GM18508 (cell line): ENCODE results near the gene IL10.

Source experiments
- ATAC-seq: cut with Tn5 transposase; IDR thresholded peaks from one replicate; pipeline ENCODE4 v1.9.1; 2021; ENCODE audit warnings: moderate number of reproducible peaks; ENCODE audit not compliant: insufficient read depth, unreplicated experiment

Gene IL10

DNA sequence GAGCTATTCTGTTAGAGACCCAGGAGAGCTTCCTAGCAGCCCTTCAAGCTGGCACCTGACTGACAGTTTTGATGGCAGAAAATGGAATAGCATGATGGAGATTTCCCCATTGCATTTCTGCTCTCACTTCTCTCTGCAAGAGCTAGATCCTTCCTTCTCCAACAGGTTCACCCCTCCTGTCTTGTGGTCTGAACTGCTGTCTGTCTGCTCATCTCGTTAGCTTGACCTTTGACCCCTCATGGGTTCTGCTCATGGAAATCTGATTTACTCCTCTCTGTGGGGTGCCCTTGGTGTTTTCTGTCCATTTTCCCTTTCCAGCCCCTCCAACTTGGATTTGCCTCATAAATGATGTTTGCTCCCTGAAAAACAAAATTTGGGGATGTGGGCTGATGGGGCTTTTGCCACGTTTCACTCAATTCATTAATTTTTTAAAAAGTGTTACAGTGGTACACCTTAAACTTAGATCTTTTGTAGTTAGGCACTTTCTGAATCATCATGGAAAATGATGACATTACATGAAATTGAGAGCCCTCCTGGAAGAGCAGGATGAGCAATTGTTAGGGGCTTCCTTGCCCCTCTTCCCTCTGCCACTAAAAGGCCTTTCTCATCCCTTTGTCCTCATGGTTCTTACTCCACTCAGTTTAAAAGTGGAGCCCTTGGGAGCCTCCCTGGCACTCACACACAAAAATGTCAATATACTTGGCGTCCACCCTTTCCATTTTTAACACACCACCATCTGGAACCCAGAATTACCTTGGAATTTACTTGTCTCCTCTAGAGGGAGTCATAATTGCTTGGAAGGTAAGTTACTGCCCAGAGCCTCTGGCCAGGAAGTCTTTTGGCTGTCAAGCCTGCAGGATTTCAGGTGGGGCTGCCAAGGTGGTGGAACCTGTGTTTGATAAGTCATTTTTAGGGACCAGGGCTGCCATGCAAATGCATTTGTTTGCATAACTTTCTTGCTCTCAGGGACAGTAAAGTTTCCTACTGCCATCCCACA is 33.6 kb downstream of the IL10 start:
- no peak for ATAC-seq

DNA sequence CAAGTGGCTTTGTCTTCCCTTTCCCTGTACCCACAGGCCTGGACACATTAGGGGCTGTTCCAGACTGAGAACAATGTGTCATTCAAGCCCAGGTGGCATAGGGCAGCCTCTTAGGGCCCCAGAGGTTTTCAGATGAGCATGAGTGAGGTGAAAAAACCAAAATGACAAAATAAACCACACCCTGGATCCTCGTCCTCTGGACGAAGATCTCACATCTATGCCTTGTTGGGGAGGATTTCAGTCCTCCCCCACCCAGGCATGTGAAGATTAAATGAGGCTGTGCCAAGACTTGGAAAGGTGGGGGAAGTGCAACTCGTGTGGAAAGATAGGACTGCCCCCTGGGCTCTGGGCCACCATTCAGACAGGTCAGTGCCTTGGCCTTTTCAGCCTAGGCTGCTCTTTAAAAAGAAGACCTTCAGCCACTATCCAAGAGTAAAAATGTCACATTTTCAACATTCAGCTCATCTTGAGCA is 34.5 kb downstream of the IL10 start:
- ATAC-seq, result no peak

DNA sequence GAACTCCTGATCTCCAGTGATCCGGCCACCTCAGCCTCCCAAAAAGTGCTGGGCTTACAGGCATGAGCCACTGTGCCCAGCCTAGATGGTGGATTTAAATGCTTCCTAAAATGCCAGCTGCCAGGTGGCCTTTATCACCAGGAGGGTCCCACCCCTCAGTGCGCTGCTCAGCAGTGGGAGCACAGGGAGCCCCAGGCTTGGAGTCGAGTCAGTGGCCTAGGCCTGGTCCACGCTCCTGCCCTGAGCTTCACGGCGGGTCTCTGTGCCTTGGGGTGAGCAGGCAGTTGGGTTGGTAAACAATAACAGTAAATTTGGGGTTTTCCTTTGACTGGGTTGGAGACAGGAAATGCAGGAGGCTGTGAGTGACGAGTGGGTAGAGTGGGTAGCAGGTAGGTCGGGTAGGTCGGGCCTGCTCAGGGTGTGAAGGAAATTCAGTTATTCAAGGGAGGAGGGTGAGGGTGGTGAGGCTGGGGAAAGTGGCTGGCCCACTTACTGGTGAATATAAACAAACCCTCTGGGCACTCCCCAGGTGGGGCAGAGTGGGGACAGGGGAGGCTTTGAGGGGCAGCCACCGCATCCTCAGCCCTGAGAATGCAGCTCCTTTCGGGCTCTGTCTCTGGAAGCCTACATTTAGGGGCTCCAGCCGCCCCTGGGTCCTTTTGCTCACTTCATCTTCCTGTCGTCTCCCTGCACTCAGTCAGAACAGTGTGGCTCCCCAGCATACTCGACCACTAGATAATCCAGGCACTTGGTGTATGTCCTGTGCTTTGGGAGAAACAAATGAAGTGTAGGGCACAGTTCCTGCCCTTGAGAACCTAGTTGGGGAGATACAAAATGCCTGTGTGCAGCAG is 35.2 kb downstream of the IL10 start:
- ATAC-seq, result no peak

DNA sequence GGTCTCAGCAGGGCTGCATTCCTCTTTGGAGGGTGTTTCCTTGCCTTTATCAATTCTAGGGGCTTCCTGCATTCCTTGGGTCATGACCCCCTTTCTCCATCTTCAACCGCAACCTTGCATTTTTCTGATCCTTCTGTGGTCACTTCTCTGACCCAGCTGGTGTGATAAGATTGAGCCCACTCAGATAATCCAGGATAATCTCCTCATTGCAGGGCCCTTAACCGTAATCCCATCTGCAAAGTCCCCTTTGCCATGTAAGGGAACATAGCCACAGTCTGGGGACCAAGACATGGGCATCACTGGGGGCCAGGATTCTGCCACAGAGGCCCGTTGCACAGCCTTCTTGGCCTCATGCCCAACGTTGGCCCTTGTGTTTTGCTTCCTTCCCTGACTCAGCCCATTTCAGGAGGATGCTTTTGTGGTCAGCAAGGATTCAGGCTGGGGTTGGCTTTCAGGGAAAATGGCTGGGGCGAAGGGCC is 36.7 kb downstream of the IL10 start:
- ATAC-seq, result no peak

DNA sequence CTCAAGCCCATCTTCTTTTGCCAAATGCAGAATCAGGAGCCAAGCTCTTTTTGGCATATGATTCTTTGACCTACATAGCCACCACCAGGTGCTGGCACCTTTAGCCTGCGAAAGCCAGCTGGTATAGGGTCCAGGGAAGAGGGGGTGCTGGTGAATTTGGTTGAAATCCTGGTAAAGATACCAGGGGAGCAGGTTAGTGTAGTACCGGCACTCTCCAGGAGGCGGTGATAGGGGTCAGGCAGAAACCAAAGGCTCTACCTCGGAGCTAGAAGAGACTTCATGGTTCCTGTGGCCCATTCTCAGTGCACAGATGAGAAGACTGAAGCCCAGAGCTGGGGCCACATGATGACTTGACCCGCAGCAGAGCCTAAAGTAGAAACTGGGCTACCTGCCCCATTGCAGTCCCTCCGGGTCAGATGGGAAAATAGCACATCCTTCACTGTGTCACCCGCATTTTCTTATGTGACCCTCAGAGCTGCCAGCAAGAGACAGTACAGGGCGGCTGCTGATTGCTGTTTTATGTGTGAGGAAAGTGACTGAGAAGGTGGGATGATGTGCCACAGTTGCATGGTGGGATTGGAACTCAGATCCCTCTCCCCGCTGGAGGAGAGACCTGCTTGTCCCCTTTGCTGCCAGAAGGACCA is 37.7 kb downstream of the IL10 start:
- ATAC-seq, result no peak

DNA sequence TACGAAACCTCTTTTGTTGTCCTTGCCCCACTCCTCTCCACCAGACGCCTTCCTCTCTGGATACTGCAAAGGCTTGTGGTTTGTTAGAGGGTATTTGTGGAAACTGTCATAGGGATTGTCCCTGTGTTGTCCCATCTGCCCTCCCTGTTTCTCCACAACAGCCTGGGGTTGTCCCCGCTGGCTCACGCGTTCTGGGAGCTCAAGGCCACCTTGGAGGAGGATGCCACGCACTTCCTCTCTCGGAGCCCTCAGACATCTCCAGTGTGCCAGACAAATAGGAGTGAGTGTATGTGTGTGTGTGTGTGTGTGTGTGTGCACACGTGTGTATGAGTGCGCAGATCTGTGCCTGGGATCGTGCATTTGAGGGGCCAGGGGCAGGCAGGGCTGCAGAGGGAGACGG is 39.3 kb downstream of the IL10 start:
- no peak for ATAC-seq

DNA sequence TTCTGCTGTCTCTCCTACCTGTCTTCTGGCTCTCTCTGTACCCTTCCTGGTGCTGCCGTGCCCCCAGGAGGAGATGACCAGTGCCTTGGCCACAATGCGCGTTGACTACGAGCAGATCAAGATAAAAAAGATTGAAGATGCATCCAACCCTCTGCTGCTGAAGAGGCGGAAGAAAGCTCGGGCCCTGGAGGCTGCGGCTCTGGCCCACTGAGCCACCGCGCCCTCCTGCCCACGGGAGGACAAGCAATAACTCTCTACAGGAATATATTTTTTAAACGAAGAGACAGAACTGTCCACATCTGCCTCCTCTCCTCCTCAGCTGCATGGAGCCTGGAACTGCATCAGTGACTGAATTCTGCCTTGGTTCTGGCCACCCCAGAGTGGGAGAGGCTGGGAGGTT is 39.8 kb downstream of the IL10 start:
- ATAC-seq, result no peak

DNA sequence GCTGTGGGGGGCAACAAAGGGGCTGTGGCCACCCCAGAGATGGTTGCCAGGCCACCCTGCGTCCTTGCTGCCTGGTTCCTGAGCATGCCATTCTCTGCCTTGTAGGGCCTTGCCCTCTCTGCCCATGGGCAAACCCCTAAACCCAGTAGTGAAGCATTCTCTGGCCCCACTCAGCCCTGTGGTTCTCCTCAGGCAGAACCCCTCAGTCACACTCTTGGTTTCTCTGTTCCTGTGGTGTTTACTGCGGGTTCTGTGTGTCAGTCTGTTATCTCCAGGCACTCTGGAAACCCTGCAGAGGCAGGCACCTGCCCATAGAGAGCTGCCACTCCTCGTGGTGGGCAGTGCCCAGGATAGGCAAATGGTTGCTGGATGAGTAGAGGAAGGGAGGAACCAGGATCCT is 42.8 kb downstream of the IL10 start:
- no peak for ATAC-seq

DNA sequence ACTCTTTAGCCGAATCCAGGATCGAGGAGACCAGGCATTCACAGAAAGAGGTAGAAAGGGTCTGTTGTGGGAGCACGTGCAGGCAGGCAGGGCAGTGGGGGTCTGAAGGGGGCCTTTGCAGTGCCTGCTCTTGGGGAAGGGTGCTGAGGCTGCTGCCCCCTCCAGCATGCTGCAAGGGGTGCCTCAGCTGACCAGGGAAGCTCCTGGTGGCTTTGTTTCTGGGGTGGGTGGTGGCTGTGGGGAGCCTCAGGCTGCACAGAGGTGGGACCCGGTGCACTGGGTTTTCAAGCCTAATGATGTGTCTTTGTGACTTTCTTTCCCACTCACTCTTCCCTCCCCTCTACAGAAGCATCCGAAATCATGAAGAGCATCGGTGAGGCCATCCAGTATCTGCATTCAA is 43.2 kb downstream of the IL10 start:
- ATAC-seq, result no peak

DNA sequence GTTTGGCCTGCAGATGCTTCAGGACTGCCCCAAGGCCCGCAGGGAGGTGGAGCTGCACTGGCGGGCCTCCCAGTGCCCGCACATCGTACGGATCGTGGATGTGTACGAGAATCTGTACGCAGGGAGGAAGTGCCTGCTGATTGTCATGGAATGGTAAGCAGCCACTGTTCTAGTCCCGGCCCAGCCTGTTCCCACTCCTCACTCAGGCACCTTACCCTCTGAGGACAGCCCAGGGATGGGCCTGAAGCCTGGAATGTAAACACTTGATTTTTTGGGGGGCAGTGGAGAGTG is 43.7 kb downstream of the IL10 start:
- ATAC-seq, result no peak

DNA sequence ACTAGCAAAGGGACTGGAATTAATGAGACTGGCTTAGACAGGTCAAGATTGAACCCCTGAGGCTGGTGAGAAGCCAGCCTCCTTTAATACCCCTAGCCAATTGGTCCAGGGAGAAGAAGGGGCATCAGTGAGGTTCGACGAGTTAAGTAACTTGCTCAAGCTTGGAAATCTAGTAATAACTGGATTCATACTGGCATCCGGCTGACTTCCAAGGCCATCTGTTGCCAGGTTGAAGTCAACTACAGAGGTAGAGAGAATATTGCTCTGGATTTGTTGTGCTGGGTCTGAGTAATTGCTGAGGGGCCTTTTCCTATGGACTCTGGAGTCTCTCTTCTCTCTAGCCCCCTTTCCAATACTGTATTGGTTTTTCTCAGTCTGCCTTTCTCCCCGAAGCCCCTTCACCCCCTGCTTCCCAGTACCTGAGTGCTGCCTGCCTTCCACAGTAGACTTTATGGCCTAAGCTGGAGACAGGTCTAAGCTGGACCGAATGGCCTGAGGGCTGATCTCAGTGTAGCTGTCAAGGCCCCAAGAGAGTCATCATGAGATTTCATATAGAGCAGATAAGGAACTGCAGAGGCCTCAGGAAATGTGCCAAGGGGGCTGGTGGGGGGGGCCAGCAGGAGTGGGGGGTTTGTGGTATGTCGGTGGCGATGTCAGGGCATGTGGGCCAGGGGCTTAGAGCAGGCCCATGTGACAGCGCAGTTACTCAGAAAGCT is 44.2 kb downstream of the IL10 start:
- ATAC-seq, result no peak

DNA sequence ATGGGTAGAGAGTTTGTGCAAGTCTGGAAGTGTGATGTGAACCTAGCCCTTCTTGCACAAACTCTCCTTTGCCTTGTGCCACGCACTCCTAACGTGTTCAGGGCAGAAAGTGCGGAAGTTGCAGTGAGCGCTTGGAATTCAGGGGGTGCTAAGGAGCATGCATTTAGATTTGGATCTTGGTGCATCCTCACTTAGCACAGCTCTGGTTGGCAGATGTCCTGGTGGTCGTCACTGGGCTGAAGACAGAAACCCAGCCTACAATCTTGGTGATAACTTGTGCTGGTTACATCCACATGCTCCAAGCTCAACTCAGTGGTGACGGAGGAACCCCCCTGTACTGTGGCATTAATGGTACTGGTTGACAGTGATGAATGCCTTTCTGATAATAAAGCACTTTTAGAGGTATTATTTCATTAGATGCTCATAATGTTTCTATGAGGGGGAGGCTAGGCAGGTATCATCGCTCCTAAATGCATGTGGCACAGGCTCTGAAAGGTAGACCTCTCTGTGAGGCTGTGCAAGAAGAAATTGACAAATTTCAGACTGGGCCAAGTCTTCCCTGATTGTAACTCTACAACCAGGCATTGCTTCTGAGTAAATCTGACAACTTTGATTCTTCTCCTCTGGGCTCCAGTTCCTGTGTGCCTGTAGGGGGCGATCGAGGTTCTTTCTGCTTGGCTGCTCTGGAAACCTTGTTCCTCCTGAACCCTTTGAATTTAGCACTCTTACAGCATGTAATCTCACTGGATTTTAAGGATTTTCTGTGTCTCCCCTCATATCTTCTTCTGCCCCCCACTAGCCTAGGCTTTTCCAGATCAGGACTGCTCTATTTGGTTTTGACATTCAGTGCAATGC is 47.0 kb downstream of the IL10 start:
- no peak for ATAC-seq

DNA sequence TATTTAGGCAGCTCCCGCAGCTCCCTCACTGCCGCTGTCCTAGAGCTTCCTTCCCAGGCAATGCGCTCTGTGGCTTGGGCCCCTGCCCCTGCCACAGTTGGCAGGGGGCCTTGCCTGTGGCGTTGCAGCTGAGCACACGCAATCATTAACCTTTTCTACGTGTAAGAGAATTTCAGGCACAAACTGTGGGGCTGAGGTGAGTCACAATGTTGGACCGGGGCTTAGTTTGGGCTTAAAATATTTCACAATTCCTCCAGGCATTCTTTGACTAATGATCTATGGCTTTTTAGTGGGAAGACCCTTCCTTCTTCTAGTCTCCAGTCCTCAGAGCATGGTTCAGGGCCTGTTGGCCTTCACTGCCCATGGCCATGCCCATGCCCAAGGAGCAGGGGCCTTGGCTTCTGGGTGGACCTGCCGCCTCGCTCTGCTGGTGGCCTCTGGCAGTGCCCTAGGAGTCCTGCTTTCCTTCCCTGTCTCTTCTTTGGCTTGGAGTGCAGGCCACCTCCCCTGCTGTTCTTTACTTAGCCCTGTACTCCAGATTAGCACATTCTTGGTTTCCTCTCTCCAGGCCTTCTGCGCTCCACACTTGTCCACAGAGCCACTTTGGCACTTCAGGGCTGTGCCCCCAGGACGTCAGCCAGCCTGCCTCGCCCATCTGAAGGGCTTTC is 48.4 kb downstream of the IL10 start:
- no peak for ATAC-seq

DNA sequence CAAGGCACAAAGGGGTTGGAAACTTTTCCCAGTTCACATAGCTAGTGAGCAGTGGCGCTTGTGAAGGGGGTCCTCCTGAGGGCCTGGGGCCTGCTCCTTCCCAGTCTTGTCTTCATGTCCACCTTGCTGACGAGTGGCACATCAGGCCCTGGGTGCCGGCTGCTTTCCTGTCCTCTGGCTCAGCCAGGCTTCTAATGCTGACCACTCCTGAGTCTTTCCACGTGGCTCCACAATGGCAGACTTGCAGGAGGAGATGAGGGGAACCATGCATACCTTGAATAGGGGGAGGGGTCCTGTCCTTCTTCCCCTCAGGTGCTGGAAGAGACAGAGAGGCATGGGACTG is 48.9 kb downstream of the IL10 start:
- no peak for ATAC-seq

DNA sequence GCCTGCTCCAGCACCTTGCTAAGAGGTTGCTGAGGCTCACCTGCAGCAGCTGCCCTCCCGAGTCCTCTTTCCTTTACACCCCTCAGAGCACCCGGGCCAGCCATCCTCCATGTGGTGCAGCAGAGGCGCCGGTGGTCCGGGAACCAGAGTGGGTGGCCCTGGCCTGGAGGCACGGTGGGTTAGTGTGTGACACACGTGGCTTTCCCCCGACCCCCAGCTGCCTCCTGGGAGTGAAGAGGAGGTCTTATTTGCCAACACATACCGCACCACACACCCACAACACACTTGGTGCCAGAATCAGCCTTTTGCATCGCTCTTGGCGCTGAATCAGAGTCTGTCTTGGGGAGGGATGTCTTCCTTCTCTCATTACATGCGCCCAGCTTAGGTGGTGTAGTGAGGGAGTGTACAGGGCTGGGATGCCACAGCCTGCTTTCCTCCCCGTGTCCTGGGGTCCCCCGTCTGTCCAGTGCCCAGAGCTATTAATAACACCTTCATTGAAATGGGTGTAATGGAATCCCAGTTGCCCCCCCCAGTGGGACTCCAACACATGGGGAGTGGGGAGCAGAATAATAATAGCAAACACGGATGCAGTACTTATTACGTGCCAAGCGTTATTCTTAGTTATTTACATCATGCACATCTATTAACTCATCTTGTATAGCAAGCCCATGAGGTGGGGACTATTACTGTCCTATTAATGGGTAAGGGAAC is 49.4 kb downstream of the IL10 start:
- no peak for ATAC-seq

DNA sequence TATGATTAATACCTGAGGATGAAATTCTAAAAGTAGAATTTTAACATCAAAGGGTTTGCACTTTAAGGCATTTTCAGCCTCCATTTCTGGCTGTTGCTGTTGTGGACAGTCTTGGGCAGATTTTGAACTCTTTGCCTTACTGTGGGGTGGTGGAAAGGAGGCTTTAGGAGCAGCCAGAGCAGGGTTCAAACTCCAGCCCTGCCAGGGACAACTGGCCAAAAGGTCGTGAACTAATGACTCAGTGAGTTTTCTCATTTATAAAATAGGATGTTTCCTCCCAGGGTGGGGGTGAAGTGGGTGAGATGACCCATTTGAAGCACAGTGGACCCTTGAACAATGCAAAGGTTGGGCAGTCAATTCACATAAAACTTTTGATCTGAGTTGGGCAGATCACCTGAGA is 50.8 kb downstream of the IL10 start:
- ATAC-seq, result no peak

DNA sequence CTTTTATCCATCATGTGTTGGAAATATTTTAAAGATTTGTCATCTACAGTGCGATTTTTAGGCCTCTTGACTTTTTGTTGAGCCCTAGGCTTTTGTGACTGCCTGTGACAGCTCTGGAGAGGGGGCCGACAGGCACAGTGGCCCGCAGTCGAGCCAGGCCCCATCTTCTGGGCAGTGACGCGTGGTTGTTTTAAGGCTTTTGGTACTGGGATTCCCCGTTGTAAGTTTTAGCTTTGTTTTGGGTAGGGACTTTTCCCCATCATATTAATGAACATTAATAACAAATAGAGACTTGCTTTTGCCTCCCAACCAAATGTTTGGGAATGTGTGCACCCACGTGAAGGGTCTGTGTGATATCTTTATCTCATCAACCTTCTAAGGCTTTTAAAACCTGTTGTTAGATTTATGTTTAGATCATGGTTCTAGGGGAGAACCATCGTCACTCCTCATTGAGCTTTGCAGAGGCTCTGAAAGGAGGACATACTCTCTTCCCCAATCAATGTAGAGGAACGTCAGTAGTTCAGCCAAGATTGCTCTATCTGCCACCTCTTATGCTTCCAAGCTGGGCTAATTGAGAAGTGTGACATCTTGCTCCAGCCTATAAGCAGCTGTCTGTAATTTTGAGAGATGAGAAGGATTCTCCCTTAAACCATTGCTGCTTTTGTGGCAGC is 53.0 kb downstream of the IL10 start:
- no peak for ATAC-seq

DNA sequence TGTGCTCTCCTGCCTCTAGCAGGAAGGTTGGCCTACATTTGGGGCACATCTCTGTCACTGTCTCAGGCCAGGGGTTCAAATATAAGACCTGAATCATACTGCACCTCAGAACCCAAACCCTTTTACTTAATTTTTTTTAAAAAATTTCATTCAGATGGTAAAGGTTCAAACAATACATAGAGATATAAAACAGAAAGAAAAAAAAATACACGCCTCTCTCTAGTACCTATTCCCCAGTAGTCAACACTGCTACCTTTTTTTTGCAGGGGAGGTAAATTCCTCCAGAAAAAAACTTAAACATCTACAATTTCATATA is 54.7 kb downstream of the IL10 start:
- ATAC-seq, result no peak
